ENCODE measurements around the gene PHF19.

The PHF19 gene

GRCh38 chr9:120913647-120914264, 36.8 kb upstream of the PHF19 start:
- DNase-seq, result no peak

GRCh38 chr9:120912958-120913646, 36.1 kb upstream of the PHF19 start:
- no peak for DNase-seq

- DNase-seq, result no peak
These were observed 34.4 kb upstream of the PHF19 start for GRCh38 chr9:120911295-120911837.

GRCh38 chr9:120910643-120911042, 33.7 kb upstream of the PHF19 start:
- DNase-seq, result no peak

GRCh38 chr9:120909904-120910303, 32.9 kb upstream of the PHF19 start:
- DNase-seq, result peak; percentile 25

- peak; percentile 41 for DNase-seq
These were observed 28.6 kb upstream of the PHF19 start for GRCh38 chr9:120905315-120906164.

GRCh38 chr9:120904978-120905301, 28.0 kb upstream of the PHF19 start:
- no peak for DNase-seq

GRCh38 chr9:120904061-120904977, 27.3 kb upstream of the PHF19 start:
- DNase-seq, result no peak

GRCh38 chr9:120902569-120903535, 25.9 kb upstream of the PHF19 start:
- DNase-seq, result peak; percentile 25

GRCh38 chr9:120901755-120902568, 25.0 kb upstream of the PHF19 start:
- DNase-seq, result peak; percentile 12

GRCh38 chr9:120900824-120901223, 23.8 kb upstream of the PHF19 start:
- DNase-seq, result no peak

- DNase-seq, result no peak
These were observed 22.6 kb upstream of the PHF19 start for GRCh38 chr9:120899490-120900068.

GRCh38 chr9:120898396-120898795, 21.4 kb upstream of the PHF19 start:
- DNase-seq, result no peak

GRCh38 chr9:120895951-120896350, 19.0 kb upstream of the PHF19 start:
- DNase-seq, result no peak

GRCh38 chr9:120894321-120895148, 17.5 kb upstream of the PHF19 start:
- no peak for DNase-seq

- peak; percentile 18 for DNase-seq
These were observed 16.8 kb upstream of the PHF19 start for GRCh38 chr9:120893611-120894307.

GRCh38 chr9:120892748-120893610, 16.0 kb upstream of the PHF19 start:
- peak; percentile 27 for DNase-seq
